NCI-H2196 treated with DMSO at 0.1 percent for 48 hours (cell line): ENCODE measurements around the gene DENND1C.
A peak's percentile ranks its signal among the peaks of the same experiment; 100 is the strongest.

ENCODE experiments used
- DNase-seq: peaks from one replicate; lab custom pipeline; 2025; ENCODE audit not compliant: unreplicated experiment; lab: John Stamatoyannopoulos, UW

DENND1C gene

DNA sequence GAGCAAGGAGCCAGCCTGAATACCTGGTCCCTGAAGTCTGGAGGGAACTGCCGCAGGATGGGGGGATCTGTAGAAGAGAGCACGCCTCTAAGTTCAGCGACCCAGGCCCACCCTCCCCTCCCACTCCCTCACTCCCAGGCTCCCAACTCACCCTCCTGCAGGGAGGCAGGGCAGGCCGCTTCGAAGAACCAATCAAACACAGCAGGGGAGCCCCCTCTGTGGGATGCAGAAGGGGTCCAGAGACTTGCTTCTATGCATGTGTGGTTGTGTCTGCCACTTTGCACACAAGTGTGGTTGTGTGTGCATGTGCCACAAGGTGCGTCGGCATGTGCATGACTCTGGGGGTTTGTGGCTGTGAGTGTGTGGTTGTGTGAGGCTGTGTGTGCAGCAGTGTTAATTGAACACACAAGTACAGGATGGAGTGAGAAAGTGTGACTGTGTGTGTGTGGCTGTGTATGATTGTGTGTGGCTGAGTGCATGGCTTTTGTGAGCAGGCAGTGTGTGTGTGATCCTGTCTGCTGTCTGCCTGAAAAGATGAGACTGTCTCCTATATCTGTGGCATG lies 1.7 kb downstream of the DENND1C start:
- DNase-seq = no peak

DNA sequence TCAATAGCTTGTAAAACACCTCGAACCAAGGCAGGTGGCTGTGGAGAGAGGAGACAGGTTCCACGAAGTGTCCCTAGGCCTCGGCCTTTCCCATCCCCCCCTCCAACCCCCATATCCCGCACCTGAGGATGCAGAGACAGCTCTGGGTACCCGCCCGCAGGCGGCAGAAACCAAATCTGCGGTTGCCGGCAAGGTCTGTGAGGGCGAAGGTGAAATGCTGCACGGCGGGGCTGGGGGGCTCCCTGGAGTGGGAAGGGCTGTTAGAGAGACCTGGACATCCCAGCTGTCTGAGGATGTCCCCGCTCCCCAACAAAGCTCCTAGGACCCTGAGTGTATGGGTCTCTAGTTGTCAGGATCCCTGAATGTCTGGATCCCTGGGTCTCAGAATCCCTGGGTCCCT lies 2.8 kb downstream of the DENND1C start:
- DNase-seq = no peak

DNA sequence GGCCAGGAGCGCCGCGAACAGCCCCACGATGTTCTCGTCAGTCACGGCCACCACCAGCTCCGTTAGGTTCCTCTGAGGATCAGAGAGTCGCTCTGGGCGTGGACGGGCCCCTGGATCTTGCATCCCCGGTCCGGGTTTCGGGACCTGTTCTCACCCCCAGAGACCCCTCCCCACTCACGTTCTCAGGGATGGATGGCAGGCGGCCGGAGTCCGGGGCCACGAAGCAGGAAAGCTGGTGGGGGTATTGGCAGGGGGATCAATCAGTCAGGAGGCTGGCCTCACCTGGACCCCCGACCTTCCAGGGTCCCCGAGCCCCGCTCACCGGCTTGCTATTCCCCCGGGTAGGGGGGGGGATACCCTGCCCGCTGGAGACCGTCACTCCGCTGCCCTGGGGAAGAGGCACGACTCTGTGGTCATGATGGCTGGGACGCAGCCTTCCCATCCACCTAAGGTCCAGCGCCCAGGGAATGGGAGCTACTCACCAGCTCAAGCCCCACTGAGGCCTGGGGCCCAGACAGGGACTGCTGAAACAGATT lies 4.6 kb downstream of the DENND1C start:
- DNase-seq = no peak

DNA sequence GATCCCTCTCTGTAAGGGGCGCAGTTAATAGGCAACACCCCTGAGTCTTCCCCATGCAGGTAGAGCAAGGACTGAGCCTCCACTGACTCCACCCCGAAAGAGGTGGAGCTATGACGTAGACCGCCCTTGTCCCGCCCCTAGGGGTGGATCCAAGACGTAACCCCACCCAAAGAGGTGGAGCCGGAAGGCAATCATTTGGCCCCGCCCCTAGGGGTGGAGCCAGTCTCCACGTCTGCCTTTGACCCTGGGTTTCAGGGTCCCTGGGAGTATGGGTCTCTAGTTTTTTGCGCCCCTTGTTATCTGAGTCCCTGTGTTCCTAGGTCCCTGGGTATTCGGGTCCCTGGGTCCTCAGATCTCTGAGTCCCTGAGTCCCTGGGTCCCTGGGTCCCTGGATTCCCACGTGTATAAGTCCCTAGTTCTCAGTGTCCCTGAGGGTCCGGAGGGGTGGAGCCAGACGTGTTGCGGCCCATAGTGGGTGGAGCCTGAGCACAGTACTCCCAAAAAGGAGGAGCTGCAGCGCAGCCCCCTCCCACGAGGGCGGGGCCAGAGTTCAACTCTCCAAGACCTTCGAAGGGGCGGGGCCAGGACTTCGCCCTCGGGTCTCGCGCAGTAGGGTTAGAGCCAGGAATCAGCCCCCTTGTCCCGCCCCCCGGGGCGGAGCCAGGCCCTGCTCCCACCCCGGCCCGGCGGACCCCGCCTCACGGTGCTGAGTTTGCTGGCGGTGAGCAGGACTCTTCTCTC lies 5.3 kb downstream of the DENND1C start:
- peak; percentile 94 for DNase-seq

DNA sequence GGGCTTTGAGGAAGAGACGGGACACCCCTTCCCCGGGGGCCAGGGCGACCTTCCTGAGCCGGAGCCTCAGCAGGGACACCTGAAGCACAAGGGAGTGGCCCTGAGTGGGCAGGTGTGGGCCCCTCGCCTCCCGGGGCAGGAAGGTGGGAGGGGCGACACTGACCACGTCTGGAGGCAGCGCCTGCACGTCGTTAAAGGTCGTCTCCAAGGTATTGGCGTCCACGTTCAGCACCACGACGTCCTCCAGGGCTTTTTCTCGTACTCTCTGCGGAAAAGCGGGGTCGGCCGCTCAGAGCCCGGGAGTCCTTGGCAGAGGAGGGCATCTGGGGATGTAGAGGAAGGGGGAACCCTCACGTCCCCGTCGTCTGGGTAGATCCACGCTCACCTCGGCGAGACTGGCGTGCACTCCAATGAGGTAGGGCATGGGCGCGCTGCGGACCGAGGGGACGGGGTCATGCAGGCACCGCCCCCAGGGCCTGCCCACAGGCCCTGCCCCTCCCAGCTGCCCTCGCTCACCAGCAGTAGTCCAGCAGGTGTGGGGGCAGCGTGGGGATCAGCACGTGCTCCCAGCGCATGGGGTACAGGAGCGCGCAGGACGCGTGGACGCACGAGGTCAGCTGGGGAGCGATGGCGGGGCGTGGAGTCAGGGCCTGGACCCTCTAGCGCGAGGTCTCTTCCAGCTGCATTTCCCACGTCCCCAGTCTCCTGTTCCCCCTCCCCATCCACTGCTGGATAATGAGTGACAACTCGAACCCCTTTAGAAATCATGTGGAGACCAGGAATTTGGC lies 6.1 kb downstream of the DENND1C start:
- DNase-seq = peak; percentile 29

DNA sequence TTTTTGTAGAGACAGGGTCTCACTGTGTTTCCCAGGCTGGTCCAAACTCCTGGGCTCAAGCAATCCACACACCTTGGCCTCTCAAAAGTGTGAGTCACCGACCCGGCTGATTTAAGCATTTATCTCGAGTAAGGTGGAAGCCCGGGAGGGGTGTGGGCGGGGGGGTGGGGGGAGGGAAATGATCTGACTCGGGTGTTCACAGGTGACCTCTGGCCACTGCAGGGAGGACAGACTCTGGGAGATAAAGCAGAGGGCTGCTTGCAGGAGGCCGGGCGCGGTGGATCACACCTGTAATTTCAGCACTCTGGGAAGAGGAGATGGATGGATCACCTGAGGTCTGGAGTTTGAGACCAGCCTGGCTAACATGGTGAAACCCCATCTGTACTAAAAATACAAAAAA lies 7.9 kb downstream of the DENND1C start:
- no peak for DNase-seq

DNA sequence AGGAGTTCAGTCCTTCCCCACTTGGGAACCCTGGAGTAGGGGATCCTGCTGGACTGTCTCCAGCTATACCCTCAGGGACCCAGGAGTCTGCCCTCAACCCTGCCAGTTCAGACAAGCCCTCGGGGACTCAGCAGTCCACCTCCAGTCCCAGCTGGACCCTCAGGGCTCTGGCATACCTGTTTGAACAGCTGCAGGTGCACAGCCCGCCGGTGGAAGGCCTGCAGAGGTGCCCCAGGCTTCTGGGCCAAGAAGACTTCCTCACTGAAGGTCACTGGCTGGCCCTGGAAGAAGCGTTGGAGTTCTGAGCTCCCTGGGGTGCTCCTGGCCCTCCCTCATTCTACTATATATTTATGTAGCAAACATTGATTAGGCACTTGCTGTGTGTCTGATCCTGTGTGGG lies 8.9 kb downstream of the DENND1C start:
- DNase-seq = no peak

DNA sequence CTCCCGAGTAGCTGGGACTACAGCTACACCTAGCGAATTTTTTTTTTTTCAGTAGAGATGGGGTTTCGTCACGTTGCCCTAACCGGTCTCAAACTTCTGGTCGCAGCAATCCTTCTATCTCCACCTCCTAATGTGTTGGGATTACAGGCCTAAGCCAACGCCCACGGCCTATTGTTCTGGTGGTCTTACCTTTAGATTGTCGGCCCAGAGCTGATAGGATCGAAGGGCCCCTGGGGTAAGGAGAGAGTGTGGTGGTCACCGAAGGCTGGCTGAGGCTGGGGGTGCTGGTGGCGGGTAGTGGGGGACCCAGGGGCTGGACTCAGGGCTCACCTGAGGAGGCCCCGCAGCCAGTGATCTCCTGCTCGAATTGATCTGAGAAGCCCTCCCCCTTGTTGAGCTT lies 10.5 kb downstream of the DENND1C start:
- no peak for DNase-seq

DNA sequence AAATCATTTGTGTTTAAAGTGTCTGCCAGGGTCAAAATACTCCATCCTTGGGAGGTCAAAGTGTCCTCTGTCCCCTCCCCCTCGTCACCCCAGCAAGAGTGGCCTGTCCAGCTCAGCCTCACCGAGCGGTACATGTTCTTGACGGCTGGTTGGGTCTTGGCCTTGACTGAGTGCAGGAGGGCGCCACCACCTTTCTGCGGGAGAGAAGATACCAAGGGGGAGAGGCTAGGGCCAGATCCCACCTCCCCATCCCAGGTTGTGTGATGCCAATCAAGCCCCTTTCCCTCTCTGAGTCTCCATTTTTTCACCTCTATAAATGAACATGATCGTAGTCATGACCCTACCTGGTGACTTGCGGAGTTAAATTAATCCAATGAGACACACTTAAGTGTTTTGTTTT lies 11.4 kb downstream of the DENND1C start:
- DNase-seq = no peak

DNA sequence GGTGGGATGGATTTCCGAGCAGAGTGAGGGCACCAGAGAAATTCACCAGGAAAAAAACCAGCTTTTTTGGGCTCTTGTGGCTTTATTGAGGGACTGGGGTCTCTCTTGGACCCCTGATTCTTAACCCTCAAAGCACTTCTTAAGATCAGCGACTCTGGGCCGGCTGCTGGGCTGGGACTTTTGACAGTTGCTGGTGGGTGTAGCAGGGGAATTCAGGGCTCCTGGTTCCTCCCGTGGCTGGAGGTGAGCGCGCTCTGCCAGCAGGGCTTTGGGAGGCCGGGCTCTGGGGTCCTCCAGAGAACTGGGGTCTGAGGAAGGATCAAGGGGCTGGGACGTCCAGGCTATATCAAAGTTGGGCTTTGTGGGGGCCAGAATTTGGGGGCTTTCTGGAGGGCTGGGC lies 14.2 kb downstream of the DENND1C start:
- no peak for DNase-seq

DNA sequence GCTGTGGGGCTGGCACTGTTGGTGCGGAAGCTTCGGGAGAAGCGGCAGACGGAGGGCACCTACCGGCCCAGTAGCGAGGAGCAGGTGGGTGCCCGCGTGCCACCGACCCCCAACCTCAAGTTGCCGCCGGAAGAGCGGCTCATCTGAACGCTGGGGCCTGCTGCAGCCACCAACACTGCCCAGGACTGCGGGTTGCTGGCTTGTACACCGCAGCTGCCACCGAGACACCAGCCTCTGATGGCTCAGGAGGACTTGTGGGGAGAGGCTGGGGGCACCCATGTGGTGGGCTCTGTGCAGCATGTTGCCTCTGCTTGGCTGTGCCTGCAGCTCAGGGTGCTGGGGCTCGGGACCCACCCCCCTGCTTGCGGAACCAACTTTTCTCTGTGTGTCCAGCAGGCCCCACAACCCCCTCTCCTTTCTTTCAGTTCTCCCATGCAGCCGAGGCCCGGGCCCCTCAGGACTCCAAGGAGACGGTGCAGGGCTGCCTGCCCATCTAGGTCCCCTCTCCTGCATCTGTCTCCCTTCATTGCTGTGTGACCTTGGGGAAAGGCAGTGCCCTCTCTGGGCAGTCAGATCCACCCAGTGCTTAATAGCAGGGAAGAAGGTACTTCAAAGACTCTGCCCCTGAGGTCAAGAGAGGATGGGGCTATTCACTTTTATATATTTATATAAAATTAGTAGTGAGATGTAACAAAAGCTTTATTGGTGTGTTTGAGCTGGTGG lies 14.9 kb downstream of the DENND1C start:
- DNase-seq = no peak

DNA sequence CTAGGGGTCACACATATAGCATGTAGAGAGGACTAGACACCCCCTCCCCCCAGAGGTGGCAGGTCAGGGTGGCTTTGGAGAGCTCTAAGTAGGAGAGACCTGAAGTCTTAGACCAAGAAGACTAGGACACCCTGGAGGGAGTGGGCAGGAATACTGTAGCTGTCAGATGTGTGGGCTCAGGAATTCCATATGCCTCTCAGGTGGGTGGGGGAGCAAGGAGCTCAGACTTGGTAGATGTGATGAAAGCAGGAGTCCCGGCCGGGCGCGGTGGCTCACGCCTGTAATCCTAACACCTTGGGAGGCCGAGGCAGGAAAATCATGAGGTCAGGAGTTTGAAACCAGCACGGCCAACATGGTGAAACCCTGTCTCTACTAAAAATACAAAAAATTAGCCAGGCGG lies 15.9 kb downstream of the DENND1C start:
- DNase-seq = no peak

DNA sequence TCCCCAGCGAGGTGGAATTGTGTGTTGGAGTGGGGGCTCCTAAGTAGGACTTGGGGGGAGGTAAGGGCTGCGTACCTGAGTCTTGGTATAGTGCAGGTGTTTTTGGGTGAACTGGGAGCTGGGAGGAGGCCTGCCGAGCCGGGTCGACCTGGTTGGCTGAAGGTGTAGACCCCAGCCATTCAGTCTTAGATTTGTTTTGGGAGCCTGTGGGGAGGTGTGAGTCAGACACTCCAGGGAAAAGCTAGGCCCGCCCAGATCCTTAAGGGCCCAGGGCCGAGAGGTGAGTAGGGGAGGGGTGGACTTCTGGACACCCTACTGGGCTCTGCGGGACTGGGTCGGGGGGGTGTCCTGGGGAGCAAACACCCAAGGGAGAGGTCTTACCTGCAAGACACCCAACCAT lies 16.6 kb downstream of the DENND1C start:
- no peak for DNase-seq

DNA sequence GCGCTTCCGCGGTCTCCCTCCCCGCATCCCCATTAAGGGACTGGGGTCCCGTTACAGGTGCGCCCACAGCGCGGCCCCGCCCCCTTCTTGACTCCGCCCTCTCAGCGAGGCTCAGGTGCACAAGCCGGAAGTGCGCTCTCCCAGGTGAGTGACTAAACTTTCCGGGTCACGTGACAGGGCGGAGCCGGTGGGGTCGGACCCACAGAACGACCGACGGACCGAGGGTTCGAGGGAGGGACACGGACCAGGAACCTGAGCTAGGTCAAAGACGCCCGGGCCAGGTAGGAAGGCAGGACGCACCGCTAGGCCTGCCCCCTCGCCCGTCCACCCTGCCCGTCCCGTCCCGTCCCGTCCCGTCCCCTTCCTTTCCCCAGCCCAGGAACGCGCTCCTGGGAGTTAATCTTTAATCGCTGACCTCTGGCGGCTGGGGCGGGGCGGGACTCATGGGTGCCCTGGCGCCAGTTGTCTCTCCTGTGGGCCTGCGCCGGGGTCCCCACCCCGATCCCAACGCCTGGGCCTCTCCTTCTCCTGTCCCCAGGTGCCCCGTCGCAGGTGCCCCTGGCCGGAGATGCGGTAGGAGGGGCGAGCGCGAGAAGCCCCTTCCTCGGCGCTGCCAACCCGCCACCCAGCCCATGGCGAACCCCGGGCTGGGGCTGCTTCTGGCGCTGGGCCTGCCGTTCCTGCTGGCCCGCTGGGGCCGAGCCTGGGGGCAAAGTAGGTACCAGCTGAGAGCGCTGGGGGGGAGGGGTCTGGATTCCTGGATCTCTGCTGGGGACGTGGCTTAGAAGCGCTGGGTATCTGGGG lies 17.3 kb downstream of the DENND1C start, which contains the start of gene CRB3:
Gene CRB3 (plus strand): TSS at position 202 of the 804 bp plus-strand sequence. CDS start 431 bp downstream, at position 633.
- peak; percentile 50 for DNase-seq

DNA sequence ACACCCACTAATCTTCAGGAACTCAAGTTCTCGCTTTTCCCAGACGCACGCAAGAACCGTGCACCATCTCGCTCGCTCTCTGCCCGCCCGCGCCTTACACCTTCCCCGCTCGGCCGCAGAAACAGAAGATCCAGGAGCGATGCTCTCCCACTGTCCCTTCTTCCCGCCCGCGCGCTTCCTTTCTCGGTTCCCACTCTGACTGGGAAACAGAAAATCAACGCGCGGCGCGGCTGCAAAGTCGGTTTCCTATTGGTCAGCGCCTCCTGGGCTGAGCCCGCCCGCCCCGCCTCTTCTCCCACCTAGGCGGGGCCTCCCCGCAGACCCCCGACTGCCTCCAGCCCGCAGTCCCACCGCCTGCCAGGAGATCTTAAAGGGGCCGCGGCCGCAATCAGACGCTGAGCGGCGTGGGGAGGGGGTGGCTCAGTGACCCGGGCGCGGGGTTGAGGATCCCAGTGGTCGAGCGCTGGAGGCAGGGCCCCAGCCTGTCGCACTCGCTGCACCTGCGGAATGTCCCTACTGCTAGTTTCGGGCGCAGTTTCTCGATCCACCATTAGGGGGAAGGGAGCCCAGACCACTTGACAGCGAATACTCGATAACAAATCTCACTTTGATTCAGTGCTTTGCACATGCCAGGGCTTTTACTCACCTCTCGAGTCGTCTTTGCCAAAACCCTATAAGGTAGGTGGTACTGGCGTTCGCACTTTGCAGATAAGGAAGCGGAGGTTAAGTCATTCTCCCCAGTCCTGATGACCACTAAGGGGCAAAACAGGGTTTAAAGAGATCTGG lies 21.3 kb downstream of the DENND1C start:
- peak; percentile 96 for DNase-seq

DNA sequence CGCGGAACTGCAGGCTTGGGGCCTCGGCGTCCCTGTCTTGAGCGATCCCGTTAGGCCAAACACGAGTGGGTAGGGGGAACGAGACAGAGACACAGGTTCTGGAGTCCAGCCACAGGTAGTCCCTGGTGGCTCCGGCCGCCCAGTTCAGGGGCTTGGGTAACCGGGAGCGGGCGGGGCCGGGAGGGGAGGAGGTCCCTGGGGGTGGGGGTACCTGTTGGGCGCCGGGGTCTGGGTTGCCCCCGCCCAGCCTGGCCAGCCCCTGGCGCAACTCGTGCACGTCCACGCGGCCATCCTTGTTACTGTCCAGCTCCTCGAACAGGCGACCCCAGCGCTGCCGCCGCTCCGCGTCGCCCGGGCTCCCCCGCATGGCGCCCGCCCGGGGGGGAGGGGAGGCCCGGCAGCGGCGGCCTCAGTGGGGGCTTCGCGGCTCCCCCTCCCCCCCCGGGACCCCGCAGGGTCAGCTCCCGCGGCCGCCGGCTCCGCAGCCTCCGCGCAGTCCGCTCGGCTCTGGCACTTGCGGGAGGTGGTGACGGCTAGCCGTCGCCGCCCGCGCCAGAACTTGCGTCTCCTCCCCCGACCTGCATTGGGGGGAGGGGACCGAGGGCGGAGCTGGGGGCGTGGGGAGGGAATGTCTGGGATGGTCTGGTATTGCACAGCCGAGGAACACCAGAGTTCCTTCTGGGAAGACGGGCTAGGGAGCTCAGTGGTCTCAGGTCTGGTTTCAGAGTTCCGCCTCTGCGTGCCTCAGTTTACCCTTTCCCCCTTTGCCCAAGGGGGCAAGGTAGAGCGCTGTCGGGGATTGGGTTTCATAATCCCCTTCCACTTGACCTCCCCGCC lies 22.1 kb downstream of the DENND1C start, which contains the start of gene SLC25A23:
Gene SLC25A23 (minus strand): TSS at position 531 of the 837 bp plus-strand sequence. CDS start 164 bp downstream, at position 367.
- no peak for DNase-seq

DNA sequence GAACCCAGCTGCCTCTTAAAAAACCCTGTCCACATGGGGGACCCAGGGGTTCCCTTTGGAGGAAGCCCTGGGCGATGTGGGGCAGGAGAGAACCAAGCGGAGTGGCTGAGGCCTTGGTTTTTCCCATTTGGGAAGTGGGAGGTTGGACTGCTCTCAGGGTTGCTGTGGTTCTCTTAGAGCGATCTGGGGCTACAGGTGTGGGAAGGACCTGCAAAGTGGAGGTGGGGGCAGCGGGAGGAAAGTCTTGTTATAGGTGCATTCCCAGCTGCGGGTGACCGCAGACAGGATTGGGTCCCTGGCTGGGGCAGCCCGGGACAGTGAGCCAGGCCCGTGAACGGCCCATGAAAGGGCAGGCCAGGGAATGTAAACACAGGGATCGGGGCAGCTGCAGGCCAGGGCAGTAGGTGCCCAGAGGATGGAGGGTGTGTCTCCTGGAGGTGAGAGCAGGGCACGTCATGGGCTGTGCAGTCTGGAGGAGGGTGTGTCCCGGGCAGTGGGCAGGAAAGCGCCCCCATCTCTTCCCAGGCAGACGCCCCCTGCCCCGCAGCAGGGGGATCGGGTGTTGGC lies 22.8 kb downstream of the DENND1C start:
- DNase-seq = no peak
